HPDE6-E6E7 (cell line): Measurements from ENCODE around the gene ADAMTSL2.

Experiments used
- DNase-seq: peaks from one replicate; pipeline ENCODE4 v3.0.0; 2011; ENCODE audit warnings: missing footprints; ENCODE audit errors: extremely low spot score

The ADAMTSL2 gene

DNA sequence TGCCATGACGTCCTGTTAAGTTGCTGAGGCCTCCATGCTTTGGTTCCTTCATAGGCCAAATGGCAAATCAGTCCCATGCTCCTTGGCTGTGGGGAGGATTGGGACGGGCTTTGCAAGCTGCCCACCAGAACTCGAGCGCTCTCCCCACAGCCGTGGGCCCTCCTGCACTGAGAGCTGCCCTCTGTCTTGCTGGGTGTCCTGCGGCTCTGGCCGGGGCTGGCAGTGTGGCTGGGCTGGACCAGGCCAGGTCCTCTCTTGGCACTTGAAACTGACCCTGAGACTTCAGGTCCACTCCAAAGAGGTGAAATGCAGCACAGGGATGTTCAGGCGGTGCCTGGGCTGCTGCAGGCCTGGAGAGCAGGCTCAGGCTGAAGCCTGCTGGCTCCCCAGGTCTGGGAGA is 16.8 kb upstream of the ADAMTSL2 start:
- DNase-seq = no peak

DNA sequence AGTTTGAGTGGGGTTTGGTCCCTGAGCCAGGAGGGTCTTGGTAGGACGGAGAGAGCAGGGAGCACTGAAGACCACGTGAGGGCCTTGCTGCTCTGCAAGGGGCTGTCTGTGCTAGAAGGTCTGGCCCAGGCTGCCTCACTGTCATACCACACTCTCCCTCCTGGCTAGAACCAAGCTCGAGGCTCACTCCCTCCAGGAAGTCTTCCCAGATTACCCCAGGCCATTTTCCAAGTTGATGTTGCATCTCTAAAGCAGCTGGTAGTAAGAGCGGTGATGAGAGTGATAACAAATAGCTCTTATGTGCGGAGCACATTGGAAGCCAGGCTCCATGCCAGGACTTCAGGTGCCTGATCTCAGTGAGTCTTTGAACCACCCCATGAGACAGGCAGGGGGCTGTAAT is 16.3 kb upstream of the ADAMTSL2 start:
- DNase-seq = no peak

DNA sequence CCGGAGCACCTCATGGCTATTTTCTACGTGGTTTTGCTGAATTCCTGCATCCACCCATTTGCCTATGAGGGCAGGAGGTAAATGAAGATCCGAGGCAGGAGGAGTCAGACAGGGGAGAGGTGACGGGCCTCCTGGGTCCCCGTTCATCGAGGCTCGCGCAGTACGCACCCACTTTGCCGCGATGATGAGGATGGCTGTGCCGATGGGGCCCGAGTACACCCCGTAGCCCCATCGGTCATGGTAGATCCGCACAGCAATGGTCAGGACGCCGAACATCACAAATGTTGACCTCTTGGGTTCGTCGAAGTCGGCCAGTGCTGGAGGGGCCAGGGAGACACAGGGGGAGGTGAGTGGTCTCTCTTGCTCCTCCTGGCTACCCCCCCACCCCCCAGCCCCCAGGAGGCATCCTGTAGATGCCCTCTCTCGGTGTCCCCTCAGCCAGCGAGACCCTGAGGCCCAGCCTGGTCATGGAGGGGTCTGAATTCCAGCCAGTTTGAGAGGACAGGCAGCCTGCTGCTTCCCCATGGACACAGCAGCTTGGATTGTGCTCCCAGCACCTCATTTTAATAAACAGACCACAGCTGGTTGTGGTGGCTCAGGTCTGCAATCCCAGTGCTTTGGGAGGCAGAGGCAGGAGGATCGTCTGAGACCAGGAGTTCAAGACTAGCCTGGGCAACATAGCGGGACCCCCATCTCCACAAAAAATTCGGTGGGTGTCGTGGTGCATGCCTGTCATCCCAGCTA is 15.6 kb upstream of the ADAMTSL2 start:
- no peak for DNase-seq

DNA sequence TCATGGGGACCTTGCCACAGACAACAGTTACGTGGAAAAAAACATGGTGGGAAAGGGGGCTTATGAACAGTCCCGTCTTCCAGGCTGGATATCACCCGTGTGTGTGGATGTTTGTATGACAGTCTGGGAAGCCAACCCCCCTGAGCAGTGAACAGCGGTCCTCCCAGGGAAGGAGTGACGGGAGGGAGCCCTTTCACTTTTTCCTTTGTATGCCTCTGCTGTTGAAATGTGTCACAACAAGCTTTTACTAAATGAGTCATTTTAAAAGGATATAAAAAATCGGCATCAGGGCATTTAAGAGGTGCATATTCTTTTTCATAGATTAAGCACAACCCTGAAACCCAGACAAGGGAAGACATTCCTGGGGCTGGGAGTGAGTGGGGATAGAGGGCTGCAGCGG is 14.8 kb upstream of the ADAMTSL2 start:
- peak; percentile 36 for DNase-seq

DNA sequence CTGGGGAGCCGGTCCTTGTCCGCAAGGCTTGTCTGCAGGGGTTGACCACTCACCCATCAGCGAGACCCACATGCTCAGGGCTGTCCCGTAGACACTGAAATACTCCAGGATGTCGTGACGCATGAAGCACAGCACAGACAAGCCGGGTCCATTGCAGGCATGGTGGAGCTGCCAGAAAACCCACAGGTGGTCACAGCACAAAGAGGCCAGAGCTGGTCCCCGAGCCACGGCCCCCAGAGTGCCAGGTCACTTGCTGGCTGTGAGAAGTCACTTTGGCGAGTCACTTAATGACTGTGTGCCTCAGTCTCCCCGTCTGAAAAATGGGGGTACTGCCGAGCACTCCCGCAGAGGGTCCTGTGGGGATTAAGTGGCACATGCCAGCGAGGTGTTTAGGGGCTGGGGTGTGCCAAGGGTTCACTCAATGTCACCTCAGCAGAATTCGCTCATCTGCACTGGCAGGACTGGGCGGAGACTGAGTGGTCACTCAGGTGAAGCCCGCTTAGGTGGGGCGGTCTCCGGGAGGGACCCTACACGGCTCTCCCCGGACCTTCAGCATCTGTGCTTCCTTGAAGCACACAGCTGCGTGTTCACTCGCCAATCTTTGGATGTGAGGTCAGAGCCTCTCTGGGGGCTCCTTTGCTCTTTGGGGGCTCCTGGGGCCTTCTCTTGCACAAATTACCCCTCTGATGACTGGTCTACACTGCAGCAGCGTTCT is 14.2 kb upstream of the ADAMTSL2 start:
- no peak for DNase-seq

DNA sequence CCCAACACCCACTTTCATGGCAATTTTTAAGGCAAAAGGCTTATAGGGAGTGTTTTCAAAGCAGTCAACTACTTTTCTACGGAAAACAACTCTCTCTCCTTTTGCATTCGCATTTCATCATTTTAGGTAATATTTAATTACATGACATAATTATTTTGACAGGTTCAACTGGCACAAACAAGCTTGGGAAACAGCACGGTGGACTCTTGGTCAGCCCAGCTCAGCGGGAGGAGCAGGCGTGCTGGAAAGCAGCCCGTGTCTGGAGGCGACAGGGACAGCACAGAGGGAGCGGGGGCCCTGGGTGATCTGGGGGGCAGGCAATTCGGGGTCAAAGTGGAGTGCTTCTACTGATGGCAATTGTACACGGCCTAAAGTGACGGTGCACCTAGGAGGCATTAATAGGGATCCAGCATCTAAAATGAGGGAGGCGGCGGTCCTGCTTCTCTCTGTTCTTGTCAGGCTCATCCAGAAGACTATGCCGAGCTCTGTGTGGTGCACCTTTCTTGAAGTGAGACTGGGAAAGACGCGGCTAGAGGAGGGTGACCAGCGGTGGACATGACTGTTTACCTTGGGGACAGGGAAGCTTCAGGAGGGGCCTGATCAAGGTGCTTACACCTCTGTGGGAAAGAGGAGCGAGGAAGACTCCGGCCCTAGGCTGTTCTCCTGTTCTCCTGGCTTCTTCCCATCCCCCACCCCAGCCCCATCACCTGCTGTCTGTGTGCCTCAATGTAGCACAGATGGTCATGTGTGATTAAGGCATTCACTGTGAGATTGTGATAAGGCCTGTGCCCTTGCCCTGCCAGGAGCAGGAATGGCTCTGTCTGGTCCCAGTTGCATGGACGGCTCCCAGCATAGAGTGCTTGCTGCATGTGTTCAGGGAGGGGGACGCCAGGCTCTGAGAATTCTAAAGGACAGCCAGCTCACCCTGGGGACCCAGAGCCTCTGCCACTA is 13.1 kb upstream of the ADAMTSL2 start:
- no peak for DNase-seq

DNA sequence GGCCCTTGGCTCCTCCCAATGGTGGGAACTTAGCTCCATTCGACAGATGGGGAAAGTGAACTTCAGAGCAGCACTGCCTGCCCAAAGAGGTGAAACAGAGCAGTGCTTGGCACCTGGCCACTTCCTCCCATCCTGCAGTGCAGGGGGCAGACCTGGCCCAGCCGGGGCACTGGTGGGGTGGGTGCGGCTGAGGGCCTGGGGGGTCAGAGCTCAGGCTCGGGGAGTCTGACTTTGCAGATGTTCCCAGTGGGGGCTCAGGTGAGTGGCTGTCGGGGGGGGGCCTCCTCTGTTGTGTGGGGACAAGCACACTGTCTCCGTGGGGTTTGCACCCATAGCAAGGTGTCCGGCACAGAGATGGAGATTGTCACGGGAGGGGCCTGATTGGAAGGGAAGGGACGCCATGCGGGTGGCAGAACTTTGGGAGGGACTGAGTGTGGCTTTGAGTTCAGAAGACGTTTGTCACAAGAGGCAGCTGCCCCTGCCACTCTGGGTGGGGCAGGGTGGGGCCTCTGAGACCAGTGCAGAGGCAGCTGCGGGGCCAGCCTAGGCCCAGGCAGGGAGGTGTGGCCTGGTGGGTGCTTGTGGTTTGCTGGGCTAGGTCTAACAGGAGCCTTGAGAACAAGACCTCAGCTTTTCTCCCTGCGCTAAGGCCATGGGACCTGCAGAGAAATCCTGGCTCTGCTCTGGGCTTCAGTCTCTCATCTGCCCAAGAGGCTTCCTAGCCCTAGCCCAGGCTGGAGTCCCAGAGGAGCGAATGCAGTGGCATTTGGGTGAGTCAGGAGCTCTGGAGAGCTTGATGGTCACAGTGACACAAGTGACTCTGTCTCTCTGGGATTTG is 12.2 kb upstream of the ADAMTSL2 start:
- no peak for DNase-seq

DNA sequence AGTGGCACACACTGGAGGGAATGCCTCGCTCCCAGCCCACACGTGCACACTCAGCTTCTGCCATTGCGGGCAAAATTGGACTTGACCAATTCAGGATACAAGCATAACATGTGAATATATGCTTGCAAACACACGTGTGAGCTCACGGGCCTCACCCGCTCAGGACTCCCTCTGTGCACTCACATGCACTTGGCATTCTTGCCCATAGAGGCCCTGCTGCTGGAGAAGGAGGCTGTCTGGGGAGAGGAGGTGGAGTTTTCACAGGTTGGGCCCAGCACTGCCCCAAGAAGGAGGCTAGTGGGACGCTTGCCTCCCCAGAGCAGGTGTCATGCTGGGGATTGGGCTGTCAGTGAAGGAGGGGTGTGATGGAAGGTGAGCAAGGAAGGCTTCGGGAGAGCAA is 11.4 kb upstream of the ADAMTSL2 start:
- DNase-seq = no peak

DNA sequence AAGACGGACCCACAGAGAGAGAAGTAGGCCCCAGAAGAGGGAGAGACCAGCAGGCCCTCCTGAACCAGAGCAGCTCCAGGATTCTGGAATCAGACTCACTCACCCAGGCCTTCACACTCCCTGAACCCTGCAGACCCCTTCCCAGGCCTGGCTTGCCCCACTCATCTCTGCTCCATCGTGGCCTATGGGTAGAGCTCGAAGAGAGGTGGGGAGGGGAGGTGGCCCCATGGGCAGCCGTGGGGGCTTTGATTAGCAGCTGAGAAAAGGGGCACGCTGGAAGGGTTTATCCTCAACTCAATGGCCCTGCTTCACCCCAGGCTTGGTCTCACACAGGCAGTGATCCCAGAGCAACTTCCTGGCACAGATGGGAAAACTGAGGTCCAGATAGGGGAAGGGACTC is 10.4 kb upstream of the ADAMTSL2 start:
- DNase-seq = no peak

DNA sequence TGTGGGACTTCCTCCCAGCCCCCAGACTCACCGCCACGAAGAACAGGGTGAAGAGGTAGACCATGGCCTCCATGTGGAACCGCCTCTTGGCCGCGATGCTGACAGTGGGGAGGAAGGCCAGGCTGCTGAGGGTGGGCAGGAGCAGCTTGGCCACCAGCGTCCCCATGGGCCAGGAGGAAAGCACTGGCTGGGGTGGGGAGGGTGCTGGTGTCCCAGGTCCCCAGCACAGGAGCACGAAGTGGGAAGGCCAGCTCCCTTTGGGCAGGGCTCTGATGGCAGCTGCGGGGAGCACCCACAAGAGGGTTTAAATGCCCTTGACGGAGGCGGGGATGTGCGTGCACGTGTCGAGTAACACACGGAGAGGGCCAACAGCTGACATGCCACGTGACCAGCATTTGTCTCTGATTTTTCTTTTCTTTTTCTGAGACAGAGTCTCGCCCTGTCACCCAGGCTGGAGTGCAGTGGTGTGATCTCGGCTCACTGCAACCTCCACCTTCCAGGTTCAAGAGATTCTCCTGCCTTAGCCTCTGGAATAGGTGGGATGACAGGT is 9.8 kb upstream of the ADAMTSL2 start, which contains the start of gene MYMK:
MYMK (minus strand) TSS at position 281 of the 550 bp plus-strand sequence; CDS start at position 166, 115 bp downstream.
- DNase-seq = no peak

DNA sequence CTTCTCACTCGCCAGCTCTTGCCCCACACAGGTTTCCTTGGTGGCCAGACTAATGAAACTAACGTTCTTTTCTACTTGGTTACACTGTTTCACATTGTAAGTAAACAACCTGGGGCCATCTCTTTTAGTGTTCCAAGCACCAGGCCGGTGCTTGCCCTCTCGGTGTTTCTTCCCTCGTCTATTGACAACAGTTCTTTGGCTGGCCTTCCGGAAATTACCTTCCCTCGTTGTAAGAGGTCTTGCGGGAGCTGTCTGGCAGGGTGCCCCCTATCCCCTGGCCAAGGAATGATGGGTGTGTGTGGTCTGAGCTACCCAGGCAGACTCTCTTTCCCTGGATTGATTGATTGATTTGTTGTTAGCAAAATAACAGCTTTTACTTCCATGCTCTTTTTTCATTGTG is 8.8 kb upstream of the ADAMTSL2 start:
- DNase-seq = no peak

DNA sequence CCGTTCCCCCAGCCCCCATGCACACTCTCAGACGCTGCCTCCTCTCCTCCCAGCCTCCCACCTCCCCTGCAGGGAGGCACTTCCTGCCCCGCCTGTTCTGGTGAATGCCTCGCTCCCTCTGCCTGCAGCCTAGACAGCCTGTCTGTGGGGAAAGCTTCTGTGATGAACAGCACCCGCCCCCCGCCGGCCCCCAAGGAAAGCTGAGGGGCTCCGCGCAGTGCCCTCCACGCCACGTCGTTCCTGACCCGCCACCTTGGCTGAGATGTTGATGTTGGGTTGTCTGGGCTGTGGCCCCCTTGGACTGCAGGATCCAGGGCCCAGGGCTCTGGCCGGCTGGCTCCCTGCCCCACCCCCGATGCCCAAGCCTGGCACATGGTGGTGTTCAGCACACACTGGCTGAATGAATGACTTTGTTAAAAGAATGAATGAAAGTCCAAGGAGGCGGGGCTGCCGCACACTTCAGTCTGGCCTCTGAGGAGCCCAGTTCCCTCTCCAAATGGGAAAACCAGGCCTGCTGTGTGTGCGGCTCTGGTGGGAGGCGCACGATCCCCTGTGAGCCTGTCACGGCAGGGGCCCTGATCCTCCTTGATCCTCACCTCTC is 7.7 kb upstream of the ADAMTSL2 start:
- no peak for DNase-seq

DNA sequence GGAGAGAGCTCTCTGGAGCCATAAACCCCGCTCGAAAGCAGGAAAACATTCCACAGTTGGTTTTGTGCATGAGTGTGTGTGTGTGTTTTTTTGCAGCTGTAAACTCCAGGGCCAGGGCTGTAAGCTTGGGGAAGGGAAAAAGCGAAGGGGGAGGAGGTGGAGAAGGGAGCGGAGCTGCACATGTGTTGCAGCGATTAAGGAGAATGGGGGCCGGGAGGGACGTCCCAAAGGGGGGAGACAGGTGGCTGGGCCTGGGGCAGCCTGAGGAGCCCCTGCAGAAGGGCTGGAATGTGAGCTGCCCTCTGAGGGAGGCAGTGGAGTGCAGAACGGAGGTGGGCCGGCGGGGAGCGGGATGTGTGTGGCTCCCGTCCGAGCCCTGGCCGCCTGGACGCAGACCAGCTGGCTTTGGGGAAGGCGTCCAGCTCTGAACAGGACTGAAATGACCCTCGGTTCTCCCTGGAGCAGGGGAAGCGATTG is 7.0 kb upstream of the ADAMTSL2 start:
- DNase-seq = no peak

DNA sequence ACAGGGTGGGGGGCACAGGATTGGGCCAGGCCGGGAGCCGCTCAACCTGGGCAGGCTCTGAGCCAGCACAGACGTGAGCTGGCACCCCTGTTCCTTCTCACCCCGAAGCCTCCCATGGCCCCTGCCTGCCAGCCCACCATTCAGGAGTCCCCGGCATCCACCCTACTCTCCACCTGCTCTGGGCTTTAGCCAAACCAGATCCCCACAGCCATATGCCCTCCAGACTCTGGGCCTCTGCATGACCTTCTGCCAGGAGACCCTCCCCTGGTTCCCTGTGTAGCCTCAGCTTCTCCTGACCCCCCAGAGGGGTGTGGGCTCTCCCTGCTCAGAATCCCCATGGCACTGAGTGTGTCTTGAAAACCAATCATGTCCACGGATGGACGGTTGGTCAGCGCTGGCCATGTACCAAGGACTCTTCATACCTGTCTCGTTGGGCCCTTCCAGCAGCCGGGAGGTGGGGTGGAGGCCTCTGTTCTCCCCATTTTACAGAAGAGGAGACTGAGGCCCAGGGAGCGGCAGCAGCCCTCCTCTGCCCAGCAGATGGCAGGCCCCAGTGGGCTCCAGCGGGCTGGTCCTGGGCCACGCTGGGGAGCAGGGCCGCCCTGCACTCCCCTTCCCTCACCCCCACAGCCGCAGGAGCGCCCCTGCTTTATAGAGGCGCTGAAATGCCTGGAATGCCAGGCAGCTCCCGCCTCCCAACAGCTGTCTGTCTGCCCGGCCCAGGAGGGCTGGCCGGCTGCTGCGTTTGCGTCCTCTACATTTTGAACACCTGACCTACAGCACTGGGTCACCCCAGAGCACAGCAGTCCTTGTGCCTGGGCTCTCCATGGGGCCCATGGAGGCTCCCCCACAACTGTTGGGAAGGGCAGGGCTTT is 6.3 kb upstream of the ADAMTSL2 start:
- no peak for DNase-seq

DNA sequence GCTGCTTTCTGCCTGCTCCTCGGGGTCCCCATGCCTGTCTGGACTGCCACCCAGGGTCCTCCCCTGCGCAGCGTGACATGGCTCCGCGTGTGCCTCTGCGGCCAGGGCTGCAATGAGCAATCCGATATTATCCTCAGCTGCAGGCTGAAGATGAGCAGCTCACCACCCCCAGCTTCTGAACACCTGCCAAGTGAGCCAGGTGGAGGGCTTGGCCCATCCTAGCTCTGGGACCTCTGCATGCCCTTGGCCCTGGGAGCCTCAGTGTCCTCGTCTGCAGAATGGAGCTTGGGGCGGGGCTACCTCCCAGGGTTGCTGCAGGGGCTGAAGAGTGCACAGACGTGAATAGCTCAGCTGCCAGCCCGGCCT is 5.6 kb upstream of the ADAMTSL2 start:
- DNase-seq = no peak

DNA sequence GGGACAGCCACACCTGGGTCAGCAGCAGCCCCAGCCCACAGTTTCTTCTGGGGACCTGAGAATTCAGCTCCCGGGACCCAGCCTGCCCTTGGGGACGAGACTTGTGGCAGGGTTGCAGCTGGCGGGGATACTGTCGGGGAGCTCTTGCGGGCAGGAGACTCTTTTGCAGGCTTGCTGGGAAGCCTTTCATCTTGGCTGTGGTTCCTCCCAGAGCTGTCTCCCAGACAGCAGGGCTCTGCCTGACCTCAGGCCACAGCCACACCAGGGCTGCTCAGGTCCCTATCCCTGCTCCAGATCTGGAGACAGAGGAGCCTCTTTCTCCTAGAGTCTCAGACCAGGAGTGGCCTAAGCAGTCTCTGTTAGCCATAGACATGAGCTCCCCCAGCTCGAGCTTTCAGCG is 5.0 kb upstream of the ADAMTSL2 start:
- DNase-seq = no peak

DNA sequence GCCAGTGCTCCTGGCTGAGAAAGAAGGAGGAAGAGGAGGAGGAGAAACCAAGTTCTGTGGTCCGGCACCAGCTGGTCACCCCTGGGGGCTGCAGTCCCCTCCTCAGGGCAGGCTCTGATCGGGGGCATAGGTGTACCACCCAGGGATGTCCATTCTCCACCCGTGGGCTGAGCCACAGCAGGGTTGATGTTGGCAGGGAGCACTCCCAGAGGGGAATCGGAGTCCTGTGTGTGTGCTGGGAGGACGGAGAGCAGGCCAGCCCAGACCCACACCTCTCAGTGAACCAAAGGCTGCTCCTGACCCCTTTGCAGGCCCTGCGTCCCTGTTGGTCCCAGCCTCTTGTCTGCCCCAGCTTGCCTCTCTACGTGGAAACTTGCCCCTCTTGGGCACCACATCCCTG is 4.6 kb upstream of the ADAMTSL2 start:
- DNase-seq = no peak

DNA sequence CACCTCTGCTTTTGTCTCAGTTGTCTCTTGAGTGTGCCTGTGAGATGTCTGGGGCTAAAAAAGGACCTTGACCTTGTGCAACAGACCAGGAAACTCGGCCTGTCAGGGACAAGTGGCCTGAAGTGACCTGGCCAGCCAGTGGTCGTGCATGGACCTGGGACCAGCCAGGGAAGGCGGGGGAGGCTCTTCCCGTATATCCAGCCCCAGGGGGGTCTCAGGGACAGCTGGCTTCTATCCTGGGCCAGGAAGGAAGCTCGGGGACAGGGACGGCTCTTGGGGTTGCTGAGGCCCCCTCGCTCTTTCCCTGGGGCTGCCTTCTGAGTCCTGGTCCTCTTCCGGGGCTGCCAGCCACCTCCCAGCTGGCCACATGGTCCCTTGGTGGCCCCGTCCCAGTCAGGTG is 3.2 kb upstream of the ADAMTSL2 start:
- no peak for DNase-seq

DNA sequence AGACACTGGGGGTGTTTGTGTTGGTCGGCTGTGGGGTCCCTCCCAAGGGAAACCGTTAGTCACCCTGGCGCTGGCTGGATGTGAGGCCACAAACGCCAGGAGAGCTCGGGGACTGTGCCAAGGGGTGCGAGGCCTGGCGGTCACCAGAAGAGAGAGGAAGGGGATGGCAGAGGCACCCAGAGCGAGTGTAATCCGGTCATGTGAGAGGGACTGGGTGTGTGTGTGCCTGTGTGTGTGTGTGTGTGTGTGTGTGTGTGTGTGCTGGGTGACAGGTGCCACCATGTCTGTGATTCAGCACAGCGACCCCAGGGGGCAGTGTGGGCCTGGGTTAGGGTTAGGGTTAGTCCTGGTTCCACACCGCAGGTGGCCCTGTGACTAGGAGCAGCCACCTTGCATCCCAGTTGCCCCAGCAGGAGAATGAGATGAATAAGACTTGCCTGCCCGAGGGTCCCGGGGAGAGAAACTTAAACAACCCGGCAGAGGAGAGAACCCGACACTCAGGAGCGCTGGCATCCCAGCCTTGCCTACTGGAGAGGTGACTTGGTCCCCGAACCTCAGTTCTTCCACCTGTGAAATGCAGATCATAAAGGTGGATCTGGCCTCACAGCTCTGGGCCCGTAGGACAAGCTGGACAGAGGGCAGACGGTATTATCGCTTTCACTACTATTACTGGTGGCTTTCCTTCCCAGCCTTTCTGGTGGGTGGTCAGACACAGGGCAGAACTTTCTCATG is 1.4 kb upstream of the ADAMTSL2 start:
- no peak for DNase-seq
